GM15510 (cell line): ENCODE data around the gene MYH14.

Experiments used
- POLR2A ChIP-seq: IDR thresholded peaks from 3 replicates; pipeline ENCODE4 v1.6.1; 2011; ENCODE audit warnings: borderline replicate concordance; ENCODE audit not compliant: insufficient read length; ENCODE audit errors: extremely low read depth

MYH14 gene

DNA sequence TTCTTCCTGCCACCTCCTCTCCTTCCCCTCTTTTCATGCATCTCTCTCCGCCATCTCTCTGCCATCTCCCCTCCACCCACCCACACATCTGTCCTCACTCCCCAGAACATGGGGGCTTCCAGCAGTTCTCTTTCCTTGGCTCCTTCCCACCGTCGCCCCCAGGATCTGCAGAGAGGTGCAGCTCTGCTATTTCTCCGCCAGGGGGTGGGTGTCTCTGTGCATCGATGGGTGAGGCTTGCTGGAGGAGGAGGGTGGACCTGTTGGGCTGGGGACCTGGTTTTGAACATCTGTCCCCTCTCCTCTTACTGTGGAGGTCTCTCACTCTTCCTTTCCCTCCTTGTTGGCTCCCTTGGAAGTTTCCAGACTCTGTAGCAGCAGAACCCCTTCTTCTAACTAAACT lies 51.7 kb downstream of the MYH14 start:
- no peak for TF ChIP-seq POLR2A

DNA sequence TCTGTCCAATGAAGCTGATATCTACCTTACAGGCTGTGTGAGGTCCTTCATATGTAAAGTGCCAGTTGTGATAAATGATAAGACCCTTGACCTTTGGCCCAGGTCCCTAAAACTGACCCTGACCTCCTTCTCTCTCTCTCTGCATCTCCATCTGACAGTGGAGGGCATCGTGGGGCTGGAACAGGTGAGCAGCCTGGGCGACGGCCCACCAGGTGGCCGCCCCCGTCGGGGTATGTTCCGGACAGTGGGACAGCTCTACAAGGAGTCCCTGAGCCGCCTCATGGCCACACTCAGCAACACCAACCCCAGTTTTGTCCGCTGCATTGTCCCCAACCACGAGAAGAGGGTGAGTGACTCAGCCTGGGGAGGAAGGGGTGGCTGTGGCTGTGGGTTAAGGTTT lies 53.7 kb downstream of the MYH14 start:
- no peak for TF ChIP-seq POLR2A

- TF ChIP-seq POLR2A, result no peak
Observed at GRCh38 chr19:50258918-50259372, 55.5 kb downstream of the MYH14 start.

GRCh38 chr19:50261446-50261970 lies 58.1 kb downstream of the MYH14 start:
- TF ChIP-seq POLR2A, result no peak

DNA sequence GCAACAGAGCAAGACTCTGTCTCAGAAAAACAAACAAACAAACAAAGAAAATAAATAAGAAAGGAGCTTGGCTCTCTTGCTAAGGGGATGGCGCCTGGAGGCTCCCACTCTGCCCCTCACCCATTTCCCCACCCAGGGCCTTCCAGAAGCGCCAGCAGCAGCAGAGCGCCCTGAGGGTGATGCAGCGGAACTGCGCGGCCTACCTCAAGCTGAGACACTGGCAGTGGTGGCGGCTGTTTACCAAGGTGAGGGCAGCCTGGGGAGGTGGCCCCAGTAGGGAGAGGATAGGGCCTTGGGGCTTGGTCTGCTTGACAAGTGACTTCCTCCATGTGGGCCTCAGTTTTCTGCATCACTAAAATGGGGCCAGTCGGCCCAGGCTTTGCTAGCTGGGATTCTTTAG lies 59.8 kb downstream of the MYH14 start:
- no peak for TF ChIP-seq POLR2A

DNA sequence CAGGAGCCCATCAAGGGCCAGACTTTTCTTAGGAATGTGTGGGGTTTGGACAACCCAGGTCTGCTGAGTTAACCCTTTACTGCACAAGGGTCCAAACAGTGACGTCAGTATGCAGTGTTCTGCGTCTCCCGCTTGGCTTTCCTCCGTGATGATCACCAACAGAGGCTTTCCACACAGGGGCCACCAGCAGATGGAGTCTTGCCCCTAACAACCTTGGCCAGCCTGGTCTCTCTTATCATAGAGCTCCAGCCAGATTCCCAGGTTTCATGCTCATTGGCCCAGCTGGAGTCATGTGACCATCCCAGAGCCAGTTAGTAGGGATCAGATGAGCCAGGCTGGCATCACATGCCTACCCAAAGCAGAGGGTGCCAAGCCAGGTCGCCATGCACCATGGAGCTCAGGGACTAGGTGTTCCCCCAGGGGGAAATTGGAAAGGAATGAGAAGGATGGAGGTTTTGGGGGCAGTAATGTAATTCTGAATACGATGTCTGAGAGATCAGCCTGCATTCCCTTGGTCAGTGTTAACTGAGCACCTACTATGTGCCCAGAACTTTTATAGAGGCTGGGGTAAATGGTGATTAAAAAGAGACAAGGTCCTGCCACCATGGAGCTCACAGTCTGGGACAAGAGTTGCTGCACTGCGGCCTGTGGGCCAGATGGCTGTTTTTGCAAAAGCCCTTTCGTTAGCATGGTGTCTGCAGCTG lies 61.2 kb downstream of the MYH14 start:
- no peak for TF ChIP-seq POLR2A

- TF ChIP-seq POLR2A, result no peak
Observed at GRCh38 chr19:50266041-50266440, 62.6 kb downstream of the MYH14 start.

DNA sequence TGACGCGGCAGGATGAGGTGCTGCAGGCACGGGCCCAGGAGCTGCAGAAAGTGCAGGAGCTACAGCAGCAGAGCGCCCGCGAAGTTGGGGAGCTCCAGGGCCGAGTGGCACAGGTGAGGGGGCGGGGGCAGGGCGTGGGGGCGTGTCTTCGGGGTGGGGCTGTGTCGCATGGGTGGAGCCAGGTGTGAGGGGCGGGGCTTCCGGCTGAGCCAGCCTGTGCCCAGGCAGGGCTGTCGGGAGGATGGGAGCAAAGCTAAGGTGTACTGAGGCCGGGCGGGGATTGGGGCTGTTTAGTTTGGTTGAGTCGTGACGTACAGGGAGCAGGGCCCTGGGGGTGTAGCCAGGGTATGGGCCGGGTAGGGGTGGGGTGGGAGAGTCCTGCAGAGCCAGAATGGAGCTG lies 63.5 kb downstream of the MYH14 start:
- TF ChIP-seq POLR2A, result no peak

- no peak for TF ChIP-seq POLR2A
Observed at GRCh38 chr19:50268041-50268440, 64.6 kb downstream of the MYH14 start.

DNA sequence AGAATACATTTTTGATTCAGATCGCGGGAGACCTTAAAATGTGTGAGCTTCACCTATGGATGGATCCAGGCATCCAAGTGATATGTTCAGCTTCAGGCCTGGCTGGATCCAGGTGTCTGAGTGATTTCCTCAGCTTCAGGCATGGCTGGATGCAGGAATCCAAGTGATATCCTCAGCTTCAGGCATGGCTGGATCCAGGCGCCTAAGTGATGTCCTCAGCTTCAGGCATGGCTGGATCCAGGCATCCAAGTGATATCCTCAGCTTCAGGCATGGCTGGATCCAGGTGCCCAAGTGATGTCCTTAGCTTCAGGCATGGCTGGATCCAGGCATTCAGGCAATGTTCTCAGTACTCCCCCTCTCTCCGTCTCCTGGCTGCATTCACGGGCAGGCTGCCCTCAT lies 65.1 kb downstream of the MYH14 start:
- no peak for TF ChIP-seq POLR2A

- no peak for TF ChIP-seq POLR2A
Observed at GRCh38 chr19:50269653-50270052, 66.2 kb downstream of the MYH14 start.

- no peak for TF ChIP-seq POLR2A
Observed at GRCh38 chr19:50272263-50272897, 69.0 kb downstream of the MYH14 start.

DNA sequence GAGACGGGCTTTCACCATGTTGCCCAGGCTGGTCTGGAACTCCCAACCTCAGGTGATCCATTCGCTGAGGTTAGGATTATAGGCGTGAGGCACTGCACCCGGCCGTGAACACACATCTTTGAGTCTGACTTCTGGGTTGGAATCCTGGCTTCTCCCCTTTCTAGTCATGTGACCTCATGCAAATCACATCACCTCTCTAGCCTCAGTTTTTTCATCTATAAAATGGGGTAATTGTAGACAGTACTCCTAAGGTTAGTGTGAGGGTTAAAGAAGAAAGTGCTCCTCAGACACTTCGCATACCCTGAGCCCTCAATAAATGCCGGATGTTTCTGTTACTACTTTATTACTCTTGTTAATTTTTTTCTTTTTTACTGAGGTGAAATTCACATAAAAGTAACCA lies 70.4 kb downstream of the MYH14 start:
- TF ChIP-seq POLR2A, result no peak

GRCh38 chr19:50275577-50276368 lies 72.4 kb downstream of the MYH14 start:
- TF ChIP-seq POLR2A, result no peak

- TF ChIP-seq POLR2A, result no peak
Observed at GRCh38 chr19:50276370-50277063, 73.1 kb downstream of the MYH14 start.
